ENCODE measurements around the gene KY. TPM values are rescaled to one million over a fixed set of nuclear protein-coding genes. Genes with fewer than 3 reads are reported as not detected.

Gene KY
- total RNA-seq, 1 experiment from 2014 or later = not detected

GRCh38 chr3:134622806-134623365 lies 27.9 kb downstream of the KY start:
- no TSS peak for BruUV-seq (replicated peaks)
- intact Hi-C loops (cut with micrococcal nuclease; ENCODE audit: unreplicated experiment) (no loop called here), in situ Hi-C loops (cut with HindIII; ENCODE audit: low pct_unique_long_range_greater_than_20kb, low sequenced_read_pairs) (no loop called here)
- H3K27ac ChIP-seq (ENCODE audit: low read length) = no peak overlapping the region
- no peak for ATAC-seq
- no peaks in the 10 kb centered on the region for H3K9me3 ChIP-seq (ENCODE audit: control insufficient read depth, insufficient read depth, low read depth, low read length)
- DNase-seq (ENCODE audit: low read depth, low spot score) = no peak
- no peak for TF ChIP-seq SIN3A (IDR thresholded peaks at IDR 0.05; ENCODE audit: borderline replicate concordance, insufficient read depth, low read depth, low read length)
- TF ChIP-seq REST (IDR thresholded peaks at IDR 0.05; ENCODE audit: insufficient read depth in 1 of 2, low read depth in 2 of 2, low read length in 1 of 2) = no peak
- no peak for TF ChIP-seq TCF7L2 (IDR thresholded peaks at IDR 0.05; ENCODE audit: low read depth, low read length)
- TF ChIP-seq CTCF (IDR thresholded peaks at IDR 0.05) = no peak
- TF ChIP-seq POLR2AphosphoS5 (IDR thresholded peaks at IDR 0.05; ENCODE audit: low read depth, low read length) = no peak
- no peaks in the 10 kb centered on the region for H3K36me3 ChIP-seq (ENCODE audit: control insufficient read depth, insufficient read depth, low read length)
- H3K4me3 ChIP-seq (ENCODE audit: low read depth in 2 of 2, low read length in 2 of 2) = no peak overlapping the region
- H3K27me3 ChIP-seq (ENCODE audit: control insufficient read depth, insufficient read depth, low read length) = no peaks in the 10 kb centered on the region
- no peaks in the 10 kb centered on the region; the same call in 1 of the 2 replicates for H3K4me1 ChIP-seq (ENCODE audit: control insufficient read depth, insufficient read depth, low read length)
- CTCF ChIA-PET = no interaction called here
- POLR2A ChIA-PET = no interaction called here

- no peak overlapping the region for H3K4me3 ChIP-seq (ENCODE audit: low read depth in 2 of 2, low read length in 2 of 2)
- H3K27ac ChIP-seq (ENCODE audit: low read length) = no peak overlapping the region
- TF ChIP-seq POLR2AphosphoS5 (IDR thresholded peaks at IDR 0.05; ENCODE audit: low read depth, low read length) (no peak), CTCF (IDR thresholded peaks at IDR 0.05) (no peak), TCF7L2 (IDR thresholded peaks at IDR 0.05; ENCODE audit: low read depth, low read length) (no peak), REST (IDR thresholded peaks at IDR 0.05; ENCODE audit: insufficient read depth in 1 of 2, low read depth in 2 of 2, low read length in 1 of 2) (no peak), SIN3A (IDR thresholded peaks at IDR 0.05; ENCODE audit: borderline replicate concordance, insufficient read depth, low read depth, low read length) (no peak)
- no peaks in the 10 kb centered on the region for H3K36me3 ChIP-seq (ENCODE audit: control insufficient read depth, insufficient read depth, low read length)
- ChIA-PET POLR2A (no interaction called here), CTCF (interaction anchor here (0.6 kb wide), 1 partner anchor 21 kb away, joined by 3 read pairs; no protein-coding TSS in a partner anchor)
- intact Hi-C loops (cut with micrococcal nuclease; ENCODE audit: unreplicated experiment) (no loop called here), in situ Hi-C loops (cut with HindIII; ENCODE audit: low pct_unique_long_range_greater_than_20kb, low sequenced_read_pairs) (no loop called here)
- H3K27me3 ChIP-seq (ENCODE audit: control insufficient read depth, insufficient read depth, low read length) = no peaks in the 10 kb centered on the region
- ATAC-seq = no peak
- BruUV-seq (replicated peaks) = no TSS peak
- H3K9me3 ChIP-seq (ENCODE audit: control insufficient read depth, insufficient read depth, low read depth, low read length) = no peaks in the 10 kb centered on the region
- no peaks in the 10 kb centered on the region for H3K4me1 ChIP-seq (ENCODE audit: control insufficient read depth, insufficient read depth, low read length)
- DNase-seq (ENCODE audit: low read depth, low spot score) = no peak
These were observed 29.0 kb downstream of the KY start for GRCh38 chr3:134621854-134622253.

All from Panc1 (cell line).